NCI-H460 (cell line): ENCODE results near the gene TPRA1. TPM values are rescaled to one million over a fixed set of nuclear protein-coding genes. Genes with fewer than 3 reads are reported as not detected.

Source experiments
- DNase-seq: peaks from one replicate; pipeline ENCODE4 v3.0.0-alpha.2; 2016; ENCODE audit warnings: low read depth; ENCODE audit errors: extremely low read depth
- polyA plus RNA-seq: library from polyadenylated mRNA; depleted of rRNA; stranded (reverse); fragments of >200 nt; gene quantifications from 2 replicates; pipeline ENCODE4 v1.2.3, GENCODE V29; 2014; cell fraction: nucleus; rRNA removed
- total RNA-seq: library from RNA; depleted of rRNA; stranded (reverse); fragments of >200 nt; shearing (Covaris generic); gene quantifications from 2 replicates; pipeline ENCODE4 v1.2.3, GENCODE V29; 2014; rRNA removed

The TPRA1 gene
- 20.6 and 27.9 TPM in 2 replicates for total RNA-seq
- 38.4 and 48.6 TPM in 2 replicates for polyA plus RNA-seq

DNA sequence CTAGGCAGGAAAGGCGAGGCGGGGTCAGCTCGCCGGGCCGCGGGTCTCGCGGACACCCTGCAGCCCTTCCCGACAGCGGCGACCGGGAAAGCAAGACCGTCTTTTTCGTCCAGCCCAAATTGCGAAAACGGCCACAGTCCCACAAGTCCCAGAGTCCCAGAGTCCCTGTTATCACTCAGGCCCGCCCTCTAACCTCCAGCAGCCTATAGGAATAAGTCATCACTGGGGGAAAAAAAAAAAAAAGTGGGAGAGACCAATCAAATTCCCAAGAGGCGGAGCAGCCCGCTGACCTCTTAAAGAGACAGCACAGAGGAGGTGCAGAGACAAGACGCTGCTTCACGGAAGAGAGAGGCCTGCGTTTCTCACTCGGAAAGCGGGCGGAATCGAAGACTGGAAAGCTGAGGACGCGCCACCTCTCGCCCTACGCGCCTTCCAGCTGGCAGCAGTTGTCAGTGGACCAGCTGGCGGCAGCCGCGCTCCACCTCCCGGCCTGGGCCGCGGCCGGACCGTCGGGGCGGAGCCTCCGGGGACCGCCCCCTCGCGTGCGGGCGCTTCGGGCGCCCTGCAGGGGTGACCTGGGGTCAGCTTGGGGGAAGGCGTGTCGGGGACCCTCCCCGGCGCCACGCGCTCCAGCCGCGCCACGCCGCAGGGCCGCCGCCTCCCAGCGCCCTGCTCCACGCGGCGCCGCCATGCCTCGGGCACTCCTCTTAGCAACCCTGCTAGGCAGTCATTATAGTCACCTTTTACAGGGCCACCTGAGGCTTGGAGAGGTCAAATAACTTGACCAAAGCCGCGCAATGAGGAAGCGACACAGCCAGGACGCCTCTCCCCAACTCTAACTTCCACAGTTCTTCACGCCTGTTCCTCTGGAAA lies at the start of gene TPRA1:
TPRA1 (minus strand) TSS at position 141 of the 873 bp plus-strand sequence. CDS start 10,587 bp downstream, outside the sequence.
- DNase-seq, result peak; percentile 95

DNA sequence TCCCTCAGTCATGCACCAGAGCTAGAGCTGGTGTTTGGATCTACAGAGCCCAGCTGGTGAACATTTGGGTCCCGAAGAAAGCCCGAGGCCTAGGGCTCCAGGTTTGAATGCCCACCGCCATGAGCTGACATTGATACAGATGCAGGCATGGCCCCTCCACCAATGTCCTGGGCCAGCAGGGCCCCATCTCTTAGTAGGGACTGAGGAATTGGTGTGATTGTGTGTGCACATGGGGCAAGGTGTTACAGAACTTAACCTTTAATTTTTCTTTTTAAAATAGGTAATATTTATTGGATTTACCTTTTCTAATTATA lies 49.5 kb upstream of the TPRA1 start:
- no peak for DNase-seq

DNA sequence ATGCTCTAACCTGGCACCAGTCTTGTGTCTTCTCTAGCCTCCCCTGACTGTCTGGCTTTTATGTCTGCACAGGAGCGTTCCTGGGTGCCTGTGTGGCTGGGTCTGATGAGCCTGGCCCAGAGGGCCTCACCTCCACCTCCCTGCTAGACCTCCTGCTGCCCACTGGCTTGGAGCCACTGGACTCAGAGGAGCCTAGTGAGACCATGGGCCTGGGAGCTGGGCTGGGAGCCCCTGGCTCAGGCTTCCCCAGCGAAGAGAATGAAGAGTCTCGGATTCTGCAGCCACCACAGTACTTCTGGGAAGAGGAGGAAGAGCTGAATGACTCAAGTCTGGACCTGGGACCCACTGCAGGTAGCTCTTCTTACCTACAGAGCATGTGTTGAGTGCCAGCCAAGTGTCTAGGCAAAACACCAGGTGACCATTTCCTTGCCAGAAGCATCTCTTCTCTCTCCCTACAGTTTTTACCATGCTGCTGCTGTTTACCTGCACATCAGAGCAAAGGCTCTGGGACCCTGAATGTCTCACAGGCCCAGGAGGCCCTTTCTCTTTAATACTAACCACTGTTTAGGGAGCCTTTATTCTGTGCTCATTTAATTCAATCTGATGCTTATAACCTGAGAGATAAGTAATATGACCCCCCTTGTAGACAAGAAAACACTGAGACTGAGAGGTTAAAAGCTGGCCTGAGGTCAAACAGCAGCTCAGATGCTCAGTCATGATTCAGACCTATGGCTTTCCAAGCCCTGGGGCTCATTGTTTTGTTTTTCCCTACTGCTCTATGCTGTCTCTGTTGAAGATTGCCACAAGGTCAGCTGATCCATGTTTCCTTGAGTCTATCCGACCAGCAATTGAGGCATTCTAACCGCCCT lies 48.9 kb upstream of the TPRA1 start:
- no peak for DNase-seq

DNA sequence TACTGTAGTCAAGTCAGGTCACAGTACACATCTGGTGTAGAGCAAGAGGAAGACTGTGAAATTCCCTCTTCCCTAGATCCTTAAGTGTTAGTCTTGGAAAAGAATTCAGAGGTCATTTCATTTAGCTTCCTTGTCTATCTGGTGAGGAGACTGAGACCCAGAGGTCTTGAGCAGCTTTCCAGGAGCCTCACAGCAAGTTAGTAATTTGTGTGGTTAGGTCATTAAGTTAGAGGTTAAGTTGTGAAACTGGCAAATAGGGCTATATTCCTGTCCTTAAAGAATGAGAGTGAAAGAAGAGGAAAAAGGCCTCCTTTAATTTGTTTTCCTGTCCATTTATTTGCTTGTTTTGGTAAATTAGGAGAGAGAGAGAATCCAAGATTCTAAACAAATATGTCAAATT lies 47.4 kb upstream of the TPRA1 start:
- DNase-seq, result no peak

DNA sequence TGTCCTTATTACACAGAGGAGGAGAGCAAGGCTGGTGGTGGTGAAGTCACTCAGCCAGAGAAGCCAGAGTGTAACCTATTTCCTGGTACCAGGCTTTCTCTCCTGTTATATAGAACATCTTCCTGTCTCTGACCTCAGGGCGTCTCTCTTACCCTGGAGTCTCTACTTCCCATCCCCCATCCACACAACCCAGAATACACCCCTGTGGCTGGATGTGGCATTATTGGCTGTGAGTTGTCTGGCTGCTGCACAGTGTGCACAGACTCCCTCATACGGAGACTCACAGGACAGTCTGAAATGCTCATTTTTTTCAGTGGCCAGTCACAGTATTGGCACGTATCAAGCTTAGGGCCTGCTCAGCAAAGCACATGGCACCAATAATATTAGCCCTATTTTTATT lies 47.0 kb upstream of the TPRA1 start:
- no peak for DNase-seq

DNA sequence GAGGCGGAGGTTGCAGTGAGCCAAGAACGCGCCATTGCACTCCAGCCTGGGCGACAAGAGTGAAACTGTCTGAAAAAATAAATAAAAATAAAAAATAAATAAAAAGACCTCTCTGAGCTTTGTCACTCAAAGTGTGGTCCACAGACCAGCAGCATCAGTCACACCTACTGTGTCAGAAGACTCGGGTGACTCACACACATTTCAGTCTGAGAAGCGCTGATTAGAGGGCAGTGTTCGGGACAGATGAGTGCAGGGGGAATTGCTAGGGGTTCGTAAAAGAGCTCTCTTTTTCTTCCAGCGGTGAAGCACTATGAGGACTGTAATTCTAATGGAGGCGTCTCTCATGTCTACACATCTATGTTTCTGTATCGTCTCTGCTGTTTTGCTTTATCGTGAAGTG lies 44.1 kb upstream of the TPRA1 start:
- no peak for DNase-seq

DNA sequence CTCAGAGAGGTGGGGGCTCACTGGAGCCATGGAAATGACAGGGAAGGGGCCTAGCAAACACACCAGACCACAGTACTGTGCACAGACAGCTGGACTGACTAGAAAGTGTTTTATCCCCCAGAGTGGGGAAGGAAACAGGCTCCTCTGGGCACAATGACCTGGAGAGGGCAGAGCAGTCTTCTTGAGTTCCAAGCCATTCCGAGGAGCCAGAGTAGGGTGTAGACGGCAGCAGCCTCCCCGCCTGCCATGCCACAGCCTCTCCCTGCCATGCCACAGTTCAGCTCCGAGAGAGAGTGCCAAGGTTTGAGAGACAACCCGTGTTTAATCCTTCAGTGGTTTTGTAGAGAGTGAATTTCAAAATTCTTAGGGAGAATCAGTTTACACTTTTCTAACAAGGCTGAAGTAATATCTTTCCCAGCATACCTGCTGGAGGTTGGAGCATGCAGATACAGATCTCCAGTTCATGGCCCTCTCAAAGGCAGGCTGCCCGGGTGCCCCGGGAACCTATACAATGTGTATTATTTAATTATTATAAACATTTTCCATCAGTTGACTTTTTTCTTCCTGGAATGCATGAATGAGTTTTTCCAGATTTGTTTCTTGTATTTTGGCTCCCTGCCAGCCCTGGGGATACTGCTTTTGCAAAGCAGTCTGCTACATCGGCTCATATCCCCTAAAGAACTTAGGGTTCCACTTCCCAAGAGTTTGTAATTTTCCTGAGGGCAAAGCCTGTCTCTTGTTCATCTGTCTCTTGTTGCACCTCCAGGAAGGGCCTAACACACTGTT lies 41.7 kb upstream of the TPRA1 start:
- DNase-seq, result no peak

DNA sequence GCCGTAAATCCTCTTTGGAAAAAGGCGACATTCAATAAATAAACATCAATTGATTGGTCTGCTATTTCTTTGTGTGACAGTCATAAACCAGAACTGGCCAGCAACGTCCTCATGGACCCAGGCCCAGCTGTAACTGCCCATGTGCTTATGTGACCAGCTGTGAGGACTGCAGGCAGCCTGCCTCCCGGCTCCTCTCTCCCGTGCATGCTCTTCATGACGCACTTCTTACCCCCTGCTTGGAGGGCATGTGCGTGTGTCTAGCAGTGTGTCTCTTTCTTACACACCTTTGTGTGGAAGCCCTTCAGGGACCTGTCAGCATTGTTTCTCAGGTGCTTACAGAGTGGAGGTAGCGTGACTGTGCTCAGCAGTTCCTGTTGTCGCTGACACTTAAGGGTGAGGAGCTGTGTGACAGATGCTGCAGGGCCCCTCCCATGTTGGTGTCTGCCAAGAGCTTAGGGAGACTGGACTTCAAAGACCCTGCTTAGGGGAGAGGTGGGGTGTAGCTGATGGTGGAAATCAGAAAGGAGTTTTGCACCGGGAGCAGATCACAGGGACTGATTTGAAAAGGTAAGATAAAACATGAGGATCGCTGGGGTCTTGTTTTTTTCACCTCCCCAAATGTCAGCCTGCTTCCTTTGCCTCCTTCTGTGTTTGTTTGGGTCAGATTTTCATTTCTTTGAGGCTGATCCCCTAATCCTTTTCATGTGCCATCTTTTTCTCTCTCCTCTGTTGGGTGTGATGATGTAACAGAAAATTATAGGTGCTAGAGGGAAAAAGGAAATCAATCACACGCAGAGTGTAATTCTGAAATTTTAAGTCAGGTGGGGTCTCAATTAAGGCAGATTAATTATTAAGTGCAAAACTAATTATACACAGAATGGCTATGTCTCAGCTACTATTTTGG lies 40.5 kb upstream of the TPRA1 start:
- no peak for DNase-seq

DNA sequence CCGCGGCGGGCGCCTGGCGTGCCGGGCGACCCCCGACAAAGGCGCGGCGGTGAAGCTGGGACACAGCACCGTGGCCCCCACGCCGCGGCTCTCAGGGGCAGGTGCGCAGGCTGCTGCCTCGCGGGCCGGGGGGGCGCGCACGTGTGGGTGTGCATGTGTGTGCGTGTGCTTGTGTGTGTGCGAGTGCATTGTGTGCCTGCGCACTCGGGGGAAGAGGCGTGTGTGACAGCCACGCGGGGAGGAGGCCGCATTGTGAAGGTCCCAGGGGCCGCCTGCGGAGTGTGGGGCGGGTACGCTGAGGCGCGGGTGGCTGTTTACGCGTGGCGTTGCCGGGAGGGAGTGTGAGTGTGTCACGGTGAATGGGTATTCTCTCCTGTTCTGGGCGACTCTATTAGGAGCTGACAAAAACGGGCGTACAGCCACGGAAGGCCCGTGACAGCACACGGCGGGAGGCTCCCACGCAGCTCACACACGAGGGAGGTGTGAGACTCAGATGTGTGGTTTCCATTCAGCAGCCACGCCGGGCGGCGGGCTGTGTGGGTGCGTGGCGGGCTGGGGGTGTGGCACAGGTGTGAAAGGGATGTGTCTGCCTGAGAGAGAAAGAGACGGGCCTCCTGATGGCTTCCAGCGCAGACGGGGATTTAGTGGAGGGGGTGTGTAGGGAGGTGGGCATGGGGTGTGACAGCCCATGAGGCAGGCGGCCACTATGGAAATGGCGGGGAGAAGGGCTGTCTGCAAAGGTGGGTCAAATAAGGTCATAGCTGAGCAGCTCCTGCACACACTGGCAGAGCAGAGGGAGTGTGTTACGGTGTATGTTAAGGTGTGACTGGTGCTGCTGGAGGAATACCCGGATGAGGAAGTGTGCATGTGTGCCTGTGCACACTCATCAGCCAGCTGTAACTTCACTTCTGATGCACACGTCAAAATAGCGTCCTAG lies 39.2 kb upstream of the TPRA1 start:
- DNase-seq, result no peak

DNA sequence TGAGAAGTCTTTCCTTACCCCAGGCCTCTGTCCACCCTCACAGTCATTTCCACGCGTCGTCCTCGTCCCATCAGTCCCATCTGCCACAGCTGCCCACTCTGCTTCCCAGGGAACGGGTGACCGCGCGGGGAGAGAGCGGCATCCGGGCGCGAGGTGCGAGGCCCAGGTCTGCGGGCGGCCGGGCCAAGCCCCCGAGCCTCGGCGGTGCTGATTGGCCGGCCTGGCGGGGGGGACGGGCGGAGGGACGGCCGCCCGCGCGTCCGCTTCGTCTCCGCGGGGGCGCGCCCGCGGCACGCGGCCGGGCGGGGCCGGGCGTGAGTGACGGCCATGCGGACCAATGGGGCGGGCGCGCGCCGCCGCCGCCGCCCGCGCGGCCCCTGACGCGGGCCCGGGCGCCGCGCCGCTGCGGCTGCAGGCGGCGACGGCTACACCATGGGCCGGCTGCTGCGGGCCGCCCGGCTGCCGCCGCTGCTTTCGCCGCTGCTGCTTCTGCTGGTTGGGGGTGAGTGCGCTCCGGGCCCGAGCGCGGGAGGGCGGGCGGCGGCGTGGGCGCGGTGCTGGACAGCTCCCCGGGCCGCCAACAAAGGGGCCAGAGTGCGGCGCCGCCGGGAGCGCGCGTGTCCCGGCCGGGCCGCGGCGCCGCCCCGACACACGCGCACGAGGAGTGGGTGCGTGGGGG lies 38.4 kb upstream of the TPRA1 start, which contains the start of gene PODXL2:
PODXL2 (plus strand) TSS at position 398 of the 679 bp plus-strand sequence; CDS start at position 433, 35 bp downstream.
- peak; percentile 43 for DNase-seq

DNA sequence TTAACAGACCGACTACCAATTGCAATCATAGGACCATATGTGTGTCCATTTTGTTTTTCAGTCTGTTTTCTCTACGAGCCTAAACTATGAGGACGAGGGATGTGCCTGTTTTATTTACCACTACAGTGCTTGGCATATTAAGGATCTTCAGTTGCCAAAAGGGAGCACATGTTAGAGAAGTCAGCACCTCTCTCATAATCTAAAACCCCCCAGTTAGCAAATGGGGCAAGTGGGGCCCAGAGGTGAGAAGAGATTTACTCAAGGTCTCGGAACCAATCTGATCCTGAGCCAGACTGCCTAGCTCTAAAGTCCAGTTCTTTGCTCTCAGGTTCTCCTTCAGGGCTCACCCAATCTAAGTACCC lies 37.9 kb upstream of the TPRA1 start:
- no peak for DNase-seq

DNA sequence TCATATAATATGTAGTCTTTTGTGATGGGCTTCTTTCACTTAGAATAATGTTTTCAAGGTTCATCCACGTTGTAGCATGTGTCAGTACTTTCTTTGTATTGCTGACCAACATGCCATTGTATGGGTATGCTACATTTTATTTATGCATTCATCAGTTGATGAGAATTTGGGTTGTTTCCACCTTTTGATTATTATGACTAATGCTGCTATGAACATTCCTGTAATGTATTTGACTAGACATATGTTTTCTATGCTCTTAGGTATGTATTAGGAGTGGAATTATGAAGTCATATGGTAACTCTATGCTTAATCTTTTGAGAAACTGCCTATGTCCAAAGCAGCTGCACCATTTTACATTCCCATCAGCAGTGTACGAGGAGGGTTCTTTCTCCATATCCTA lies 35.3 kb upstream of the TPRA1 start:
- no peak for DNase-seq

DNA sequence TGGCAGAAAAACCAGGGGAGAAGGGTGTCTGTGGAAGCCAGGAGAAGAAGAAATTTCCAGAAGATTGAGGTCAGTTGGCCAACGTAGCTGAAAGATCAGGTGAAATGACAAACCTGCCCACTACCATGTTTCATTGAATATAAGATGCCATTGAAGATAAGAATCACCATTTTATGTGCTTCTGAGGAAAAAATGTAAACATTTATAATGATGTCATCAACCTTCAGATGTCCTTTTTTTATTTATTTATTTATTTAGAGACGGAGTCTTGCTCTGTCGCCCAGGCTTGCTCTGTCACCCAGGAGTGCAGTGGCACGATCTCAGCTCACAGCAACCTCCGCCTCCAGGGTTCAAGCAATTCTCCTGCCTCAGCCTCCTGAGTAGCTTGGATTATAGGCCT lies 33.5 kb upstream of the TPRA1 start:
- no peak for DNase-seq

DNA sequence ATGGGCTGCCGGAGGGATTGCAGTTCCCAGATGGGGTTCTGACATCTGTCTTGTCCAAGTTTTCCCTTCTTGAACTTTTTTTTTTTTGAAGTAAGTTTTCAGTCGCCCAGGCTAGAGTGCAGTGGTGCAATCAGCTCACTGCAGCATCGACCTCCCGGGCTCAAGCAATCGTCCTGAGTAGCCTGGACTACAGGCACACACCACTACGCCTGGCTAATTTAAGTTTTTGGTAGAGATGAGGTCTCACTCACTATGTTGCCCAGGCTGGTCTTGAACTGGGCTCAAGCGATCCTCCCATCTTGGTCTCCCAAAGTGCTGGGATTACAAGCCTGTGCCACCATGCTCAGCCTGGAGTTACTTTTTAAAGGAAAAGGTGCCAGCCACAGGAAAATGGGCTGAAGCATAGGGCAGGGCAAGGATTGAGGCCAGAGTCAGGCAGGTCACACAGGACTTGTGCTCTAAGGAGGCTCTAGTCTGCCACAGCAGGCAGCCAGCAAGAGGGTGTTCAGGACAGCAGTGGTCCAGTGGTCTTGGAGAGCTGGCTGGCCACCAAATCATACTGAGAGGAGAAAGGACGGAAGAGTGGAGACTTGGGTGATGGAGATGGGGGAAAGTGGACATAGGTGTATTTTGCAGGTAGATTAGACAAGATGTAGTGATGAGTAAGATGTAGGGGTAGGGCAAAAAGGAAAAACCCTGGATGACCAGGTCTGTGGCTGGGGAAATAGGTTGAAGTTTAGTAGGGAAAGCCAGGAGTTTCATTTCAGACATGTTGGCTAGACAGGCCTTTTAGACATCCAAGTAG lies 32.4 kb upstream of the TPRA1 start:
- DNase-seq, result no peak

DNA sequence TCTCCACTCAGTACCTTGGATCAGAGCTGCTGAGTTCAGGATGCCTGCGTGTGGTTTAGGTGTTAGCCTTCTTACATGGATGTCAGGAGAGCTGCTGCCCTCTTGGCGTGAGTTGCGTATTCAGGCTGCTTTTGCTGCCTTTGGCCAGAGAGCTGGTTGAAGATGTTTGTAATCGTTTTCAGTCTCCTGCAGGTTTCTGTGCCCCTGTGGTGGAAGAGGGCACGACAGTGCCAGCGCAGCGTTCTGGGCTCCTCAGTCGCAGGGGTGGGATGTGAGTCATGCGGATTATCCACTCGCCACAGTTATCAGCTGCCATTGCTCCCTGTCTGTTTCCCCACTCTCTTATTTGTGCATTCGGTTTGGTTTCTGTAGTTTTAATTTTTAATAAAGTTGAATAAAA lies 31.5 kb upstream of the TPRA1 start:
- no peak for DNase-seq

DNA sequence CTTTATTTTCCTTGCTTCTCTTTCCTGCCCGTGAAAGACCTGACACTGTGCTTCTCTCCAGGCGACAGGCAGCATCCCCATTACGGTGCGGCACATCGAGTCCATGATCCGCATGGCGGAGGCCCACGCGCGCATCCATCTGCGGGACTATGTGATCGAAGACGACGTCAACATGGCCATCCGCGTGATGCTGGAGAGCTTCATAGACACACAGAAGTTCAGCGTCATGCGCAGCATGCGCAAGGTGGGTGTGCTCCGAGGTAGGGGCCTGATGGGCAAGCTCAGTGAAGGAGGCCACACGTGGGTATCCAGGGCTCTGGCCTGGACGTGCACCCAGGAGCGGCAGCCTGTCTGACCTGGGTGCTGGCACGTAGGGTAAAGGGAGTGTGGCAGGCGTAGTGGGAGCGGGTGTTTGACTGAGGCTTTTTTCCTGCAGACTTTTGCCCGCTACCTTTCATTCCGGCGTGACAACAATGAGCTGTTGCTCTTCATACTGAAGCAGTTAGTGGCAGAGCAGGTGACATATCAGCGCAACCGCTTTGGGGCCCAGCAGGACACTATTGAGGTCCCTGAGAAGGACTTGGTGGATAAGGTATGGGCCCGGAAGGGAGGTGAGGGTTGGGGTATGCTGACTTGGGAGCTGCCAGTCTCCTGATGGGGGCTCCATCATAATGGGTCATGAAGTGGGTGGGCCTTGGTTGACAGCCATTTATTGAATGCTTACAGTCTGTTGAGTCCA lies 30.3 kb upstream of the TPRA1 start:
- no peak for DNase-seq

DNA sequence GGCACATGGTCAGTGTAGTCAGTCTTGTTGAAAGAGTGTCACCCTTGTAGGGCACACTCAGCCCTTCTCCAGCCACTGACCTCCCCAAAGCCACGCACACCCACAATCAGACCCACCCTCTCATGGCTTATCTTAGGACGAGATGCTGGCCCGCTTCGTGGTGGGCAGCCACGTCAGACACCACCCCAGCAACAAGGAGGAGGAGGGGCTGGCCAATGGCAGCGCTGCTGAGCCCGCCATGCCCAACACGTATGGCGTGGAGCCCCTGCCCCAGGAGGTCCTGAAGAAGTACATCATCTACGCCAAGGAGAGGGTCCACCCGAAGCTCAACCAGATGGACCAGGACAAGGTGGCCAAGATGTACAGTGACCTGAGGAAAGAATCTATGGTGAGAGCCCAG lies 28.4 kb upstream of the TPRA1 start:
- no peak for DNase-seq
